A549 treated with DMSO at 1 μM for 4 hours (cell line): ENCODE data around the gene LAIR1. TPM values are rescaled to one million over a fixed set of nuclear protein-coding genes. Genes with fewer than 3 reads are reported as not detected.

Experiments used
- total RNA-seq: library from RNA; stranded (reverse); fragments of 200-300 nt; extraction: Qiagen RNA extraction; gene quantifications from 5 replicates; pipeline ENCODE4 v1.2.3, GENCODE V29; 2022; ENCODE audit warnings: low read depth

LAIR1 gene
- total RNA-seq = 0.16 TPM in 1 of 5 replicates, not detected in the others

GRCh38 chr19:54364775-54365257 lies at the start of gene LAIR1:
Gene LAIR1, minus strand, starts transcription at chr19:54364931. Its CDS starts 127 bp downstream, at chr19:54364804.

GRCh38 chr19:54312436-54313377 lies 52.0 kb downstream of the LAIR1 start, which contains the start of gene LILRA5:
Gene LILRA5, minus strand, starts transcription at chr19:54313166. Its CDS starts 147 bp downstream, at chr19:54313019.

Other genes starting within 250 kb of the LAIR1 start
- gene TFPT, start 249.3 kb downstream of the LAIR1 start, total RNA-seq = 21.0 to 32.2 TPM (median 23.7 TPM) in 5 replicates
- 109 to 123 TPM (median 115 TPM) in 5 replicates for gene PRPF31, start 249.2 kb downstream of the LAIR1 start, total RNA-seq
- gene CNOT3, start 227.2 kb downstream of the LAIR1 start, total RNA-seq = 58.2 to 75.0 TPM (median 66.9 TPM) in 5 replicates
- 8.2 to 9.7 TPM (median 8.5 TPM) in 5 replicates for gene LENG1, start 205.2 kb downstream of the LAIR1 start, total RNA-seq
- 0.99 to 1.2 TPM (median 1.1 TPM) in 5 replicates for gene TMC4, start 191.8 kb downstream of the LAIR1 start, total RNA-seq
- gene MBOAT7, start 175.4 kb downstream of the LAIR1 start, total RNA-seq = 125 to 191 TPM (median 159 TPM) in 5 replicates
- 84.4 to 129 TPM (median 119 TPM) in 5 replicates for gene TSEN34, start 173.6 kb downstream of the LAIR1 start, total RNA-seq
- 2,084 to 2,876 TPM (median 2,101 TPM) in 5 replicates for gene RPS9, start 164.1 kb downstream of the LAIR1 start, total RNA-seq
- 0.04 to 0.17 TPM (median 0.11 TPM) in 3 of 5 replicates, not detected in the others for gene LILRB3, start 141.9 kb downstream of the LAIR1 start, total RNA-seq
- gene LILRA6, start 122.1 kb downstream of the LAIR1 start, total RNA-seq = not detected in 5 replicates
- gene LILRB5, start 107.7 kb downstream of the LAIR1 start, total RNA-seq = 0.02 TPM in 1 of 5 replicates, not detected in the others
- 0.05 to 0.09 TPM (median 0.05 TPM) in 4 of 5 replicates, not detected in the other for gene LILRB2, start 83.8 kb downstream of the LAIR1 start, total RNA-seq
- not detected in 5 replicates for gene LILRA5, start 51.8 kb downstream of the LAIR1 start, total RNA-seq
- 0.08 TPM in 1 of 5 replicates, not detected in the others for gene LILRA4, start 25.8 kb downstream of the LAIR1 start, total RNA-seq
- gene TTYH1, start 50.5 kb upstream of the LAIR1 start, total RNA-seq = 0.14 to 0.34 TPM (median 0.25 TPM) in 4 of 5 replicates, not detected in the other
- 69.7 to 124 TPM (median 109 TPM) in 5 replicates for gene LENG8, start 84.3 kb upstream of the LAIR1 start, total RNA-seq
- 5.4 to 8.0 TPM (median 6.7 TPM) in 5 replicates for gene LENG9, start 98.8 kb upstream of the LAIR1 start, total RNA-seq
- gene CDC42EP5, start 108.4 kb upstream of the LAIR1 start, total RNA-seq = not detected in 5 replicates
- gene LAIR2, start 137.9 kb upstream of the LAIR1 start, total RNA-seq = not detected in 5 replicates
- gene LILRA2, start 208.9 kb upstream of the LAIR1 start, total RNA-seq = not detected in 5 replicates
- not detected in 5 replicates for gene LILRA1, start 228.7 kb upstream of the LAIR1 start, total RNA-seq